H1 (cell line): ENCODE results near the gene PIAS1. TPM values are rescaled to one million over a fixed set of nuclear protein-coding genes. Genes with fewer than 3 reads are reported as not detected.

Source experiments
- ATF2 ChIP-seq: IDR thresholded peaks from 2 replicates; pipeline ENCODE4 v1.6.1; 2012; ENCODE audit warnings: low read length, inconsistent platforms
- CHD7 ChIP-seq: fragments of 300-600 bp; sonication (generic); IDR thresholded peaks from 2 replicates; pipeline ENCODE4 v1.7.1; 2012; ENCODE audit warnings: low read length, moderate library complexity, mild to moderate bottlenecking, inconsistent platforms; ENCODE audit not compliant: insufficient replicate concordance
- E2F6 ChIP-seq: IDR thresholded peaks from 2 replicates; pipeline ENCODE4 v1.6.1; 2012; ENCODE audit warnings: inconsistent platforms
- EGR1 ChIP-seq: IDR thresholded peaks from 2 replicates; pipeline ENCODE4 v1.6.1; 2011; ENCODE audit warnings: low read depth, low read length, borderline replicate concordance
- FOSL1 ChIP-seq: IDR thresholded peaks from 2 replicates; pipeline ENCODE4 v1.6.1; 2011; ENCODE audit warnings: mild to moderate bottlenecking, low read depth, low read length, moderate library complexity; ENCODE audit not compliant: insufficient read depth
- GTF2F1 ChIP-seq: IDR thresholded peaks from 2 replicates; pipeline ENCODE4 v1.6.1; 2012; ENCODE audit warnings: low read depth, low read length, improper control_type of control experiment, borderline replicate concordance
- HDAC2 ChIP-seq, 2 experiments: fragments of 300-600 bp in 1 of 2; sonication (generic) in 1 of 2; IDR thresholded peaks; 2 replicates each; pipeline ENCODE4 v1.6.1; 2011 to 2012; ENCODE audit warnings: low read depth in 2 of 2, low read length in 2 of 2, mild to moderate bottlenecking in 2 of 2, moderate library complexity in 2 of 2, borderline replicate concordance in 1 of 2, inconsistent platforms in 1 of 2
- TEAD4 ChIP-seq: IDR thresholded peaks from 2 replicates; pipeline ENCODE4 v1.6.1; 2012; ENCODE audit warnings: low read depth, low read length, inconsistent platforms, mixed read lengths
- polyA plus RNA-seq, 7 experiments: library from polyadenylated mRNA; depleted of rRNA in 3 of 7; stranded (reverse) in 5 of 7; unstranded in 2 of 7; fragments of >200 nt in 5 of 7; fragments of 200-250 nt in 2 of 7; gene quantifications; 1 replicate in 5 of 7; 2 replicates in 1 of 7; 4 replicates in 1 of 7; pipeline versions ENCODE4 v1.2.1 to v1.2.3, GENCODE V29; 2011 to 2013; ENCODE audit warnings: missing spikeins in 2 of 7, mixed read lengths in 2 of 7
- total RNA-seq: library from RNA; stranded (reverse); fragmentation: NEBNext Ultra II Directional; extraction: Animal tissue kit (Norgen Biotek cat#: 25700); gene quantifications from 2 replicates; pipeline ENCODE4 v1.2.1, GENCODE V29; 2021

Gene PIAS1
- total and polyA plus RNA-seq, 2 of the 8 experiments (the other 6 are each of a cell fraction or from before 2014, with no cell fraction given) = 30.8 to 34.5 TPM

GRCh38 chr15:68091743-68092142, 37.6 kb downstream of the PIAS1 start (continued):
- no peak for TF ChIP-seq CHD7
- TF ChIP-seq E2F6 = no peak
- TF ChIP-seq GTF2F1 = no peak
- TF ChIP-seq EGR1 = no peak
- TF ChIP-seq HDAC2 (IDR thresholded peaks at IDR 0.05; ENCODE audit: borderline replicate concordance in 1 of 2, low read depth in 2 of 2, low read length in 2 of 2) = no peak
- no peak for TF ChIP-seq ATF2
- no peak for TF ChIP-seq TEAD4
- no peak for TF ChIP-seq FOSL1
